ENCODE results near the gene KRTAP3-1.

GRCh38 chr17:41052566-41052965, 43.6 kb upstream of the KRTAP3-1 start:
- TF ChIP-seq ELF4 (CRISPR knock-in tag; IDR thresholded peaks at IDR 0.05; ENCODE audit: low read depth) (no peak), NR1H2 (CRISPR knock-in tag; IDR thresholded peaks at IDR 0.05) (no peak), PRDM15 (CRISPR knock-in tag; IDR thresholded peaks at IDR 0.05) (no peak), E2F5 (CRISPR knock-in tag; IDR thresholded peaks at IDR 0.05) (no peak), CREB1 (CRISPR knock-in tag; IDR thresholded peaks at IDR 0.05) (no peak), E2F1 (CRISPR knock-in tag; IDR thresholded peaks at IDR 0.05) (no peak), ZBTB21 (CRISPR knock-in tag; IDR thresholded peaks at IDR 0.05; ENCODE audit: borderline replicate concordance) (no peak)
- TF ChIP-seq, protein P1, sequence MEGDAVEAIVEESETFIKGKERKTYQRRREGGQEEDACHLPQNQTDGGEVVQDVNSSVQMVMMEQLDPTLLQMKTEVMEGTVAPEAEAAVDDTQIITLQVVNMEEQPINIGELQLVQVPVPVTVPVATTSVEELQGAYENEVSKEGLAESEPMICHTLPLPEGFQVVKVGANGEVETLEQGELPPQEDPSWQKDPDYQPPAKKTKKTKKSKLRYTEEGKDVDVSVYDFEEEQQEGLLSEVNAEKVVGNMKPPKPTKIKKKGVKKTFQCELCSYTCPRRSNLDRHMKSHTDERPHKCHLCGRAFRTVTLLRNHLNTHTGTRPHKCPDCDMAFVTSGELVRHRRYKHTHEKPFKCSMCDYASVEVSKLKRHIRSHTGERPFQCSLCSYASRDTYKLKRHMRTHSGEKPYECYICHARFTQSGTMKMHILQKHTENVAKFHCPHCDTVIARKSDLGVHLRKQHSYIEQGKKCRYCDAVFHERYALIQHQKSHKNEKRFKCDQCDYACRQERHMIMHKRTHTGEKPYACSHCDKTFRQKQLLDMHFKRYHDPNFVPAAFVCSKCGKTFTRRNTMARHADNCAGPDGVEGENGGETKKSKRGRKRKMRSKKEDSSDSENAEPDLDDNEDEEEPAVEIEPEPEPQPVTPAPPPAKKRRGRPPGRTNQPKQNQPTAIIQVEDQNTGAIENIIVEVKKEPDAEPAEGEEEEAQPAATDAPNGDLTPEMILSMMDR (IDR thresholded peaks at IDR 0.05) = no peak
- TF ChIP-seq, protein P2, sequence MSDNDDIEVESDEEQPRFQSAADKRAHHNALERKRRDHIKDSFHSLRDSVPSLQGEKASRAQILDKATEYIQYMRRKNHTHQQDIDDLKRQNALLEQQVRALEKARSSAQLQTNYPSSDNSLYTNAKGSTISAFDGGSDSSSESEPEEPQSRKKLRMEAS (CRISPR knock-in tag; IDR thresholded peaks at IDR 0.05) = no peak
- TF ChIP-seq, protein P3, sequence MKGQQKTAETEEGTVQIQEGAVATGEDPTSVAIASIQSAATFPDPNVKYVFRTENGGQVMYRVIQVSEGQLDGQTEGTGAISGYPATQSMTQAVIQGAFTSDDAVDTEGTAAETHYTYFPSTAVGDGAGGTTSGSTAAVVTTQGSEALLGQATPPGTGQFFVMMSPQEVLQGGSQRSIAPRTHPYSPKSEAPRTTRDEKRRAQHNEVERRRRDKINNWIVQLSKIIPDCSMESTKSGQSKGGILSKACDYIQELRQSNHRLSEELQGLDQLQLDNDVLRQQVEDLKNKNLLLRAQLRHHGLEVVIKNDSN (CRISPR knock-in tag; IDR thresholded peaks at IDR 0.05) = no peak
- TF ChIP-seq, protein P4, sequence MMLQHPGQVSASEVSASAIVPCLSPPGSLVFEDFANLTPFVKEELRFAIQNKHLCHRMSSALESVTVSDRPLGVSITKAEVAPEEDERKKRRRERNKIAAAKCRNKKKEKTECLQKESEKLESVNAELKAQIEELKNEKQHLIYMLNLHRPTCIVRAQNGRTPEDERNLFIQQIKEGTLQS (CRISPR knock-in tag; conservative IDR thresholded peaks at IDR 0.05) = no peak

Data from WTC11 (cell line).